Measurements from ENCODE around the gene MPHOSPH8.

Gene MPHOSPH8

DNA sequence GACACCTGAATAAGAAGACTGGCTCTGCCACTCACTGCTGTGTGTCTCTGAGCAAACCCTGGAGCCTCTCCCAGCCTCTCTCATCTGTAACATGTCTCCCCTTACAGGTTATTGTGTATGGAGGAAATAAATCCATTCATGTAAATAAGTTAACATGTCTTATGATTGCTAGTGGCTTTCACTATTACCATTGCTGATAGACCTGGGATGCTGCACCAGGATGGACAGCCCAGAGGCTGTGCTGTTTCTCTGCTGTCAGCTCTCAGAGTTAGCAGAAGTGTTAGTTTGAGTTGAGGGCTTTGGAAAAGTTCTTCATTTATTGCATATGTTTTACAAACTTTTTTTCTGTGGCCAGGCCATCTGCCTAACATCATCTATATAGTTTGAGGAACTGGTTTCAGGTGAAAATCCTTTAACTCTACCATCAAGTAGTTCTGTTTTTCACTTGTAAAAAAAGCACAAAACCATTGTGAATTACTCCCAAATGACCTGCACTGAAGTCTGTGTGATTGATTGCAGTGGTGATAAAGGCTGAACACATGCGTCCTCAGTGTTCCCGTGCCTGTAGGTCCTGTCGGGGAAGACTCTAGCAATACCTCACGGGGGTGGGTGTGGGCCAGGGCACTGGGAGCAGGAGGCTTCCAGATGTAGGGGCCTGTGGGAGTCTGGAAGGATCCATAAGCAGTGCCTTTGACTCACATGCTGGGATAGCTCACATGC lies 24.6 kb downstream of the MPHOSPH8 start:
- H3K27ac ChIP-seq, result no peak overlapping the region
- H3K4me3 ChIP-seq, result no peak overlapping the region
- DNase-seq (ENCODE audit: low spot score), result no peak
- TF ChIP-seq, protein P1, sequence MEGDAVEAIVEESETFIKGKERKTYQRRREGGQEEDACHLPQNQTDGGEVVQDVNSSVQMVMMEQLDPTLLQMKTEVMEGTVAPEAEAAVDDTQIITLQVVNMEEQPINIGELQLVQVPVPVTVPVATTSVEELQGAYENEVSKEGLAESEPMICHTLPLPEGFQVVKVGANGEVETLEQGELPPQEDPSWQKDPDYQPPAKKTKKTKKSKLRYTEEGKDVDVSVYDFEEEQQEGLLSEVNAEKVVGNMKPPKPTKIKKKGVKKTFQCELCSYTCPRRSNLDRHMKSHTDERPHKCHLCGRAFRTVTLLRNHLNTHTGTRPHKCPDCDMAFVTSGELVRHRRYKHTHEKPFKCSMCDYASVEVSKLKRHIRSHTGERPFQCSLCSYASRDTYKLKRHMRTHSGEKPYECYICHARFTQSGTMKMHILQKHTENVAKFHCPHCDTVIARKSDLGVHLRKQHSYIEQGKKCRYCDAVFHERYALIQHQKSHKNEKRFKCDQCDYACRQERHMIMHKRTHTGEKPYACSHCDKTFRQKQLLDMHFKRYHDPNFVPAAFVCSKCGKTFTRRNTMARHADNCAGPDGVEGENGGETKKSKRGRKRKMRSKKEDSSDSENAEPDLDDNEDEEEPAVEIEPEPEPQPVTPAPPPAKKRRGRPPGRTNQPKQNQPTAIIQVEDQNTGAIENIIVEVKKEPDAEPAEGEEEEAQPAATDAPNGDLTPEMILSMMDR (IDR thresholded peaks at IDR 0.05), result no peak

DNA sequence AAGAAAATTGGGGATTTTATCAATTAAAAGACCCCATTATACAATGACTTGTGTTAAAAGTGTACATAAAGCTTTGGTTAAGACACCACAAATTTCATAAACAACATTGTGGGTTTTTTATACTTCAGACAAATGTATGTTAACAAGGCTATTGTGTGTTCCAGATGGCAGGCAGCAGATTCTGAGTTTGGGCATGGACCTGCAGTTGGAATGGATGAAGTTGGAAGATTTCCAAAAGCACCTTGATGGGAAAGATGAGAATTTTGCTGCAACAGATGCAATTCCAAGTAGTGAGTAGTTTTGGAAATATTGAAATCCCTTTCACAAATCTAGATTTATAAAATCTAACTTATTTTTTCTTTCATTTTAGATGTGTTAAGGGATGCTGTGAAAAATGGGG lies 25.4 kb downstream of the MPHOSPH8 start:
- no peak overlapping the region for H3K27ac ChIP-seq
- TF ChIP-seq, protein P1 (IDR thresholded peaks at IDR 0.05), result no peak

DNA sequence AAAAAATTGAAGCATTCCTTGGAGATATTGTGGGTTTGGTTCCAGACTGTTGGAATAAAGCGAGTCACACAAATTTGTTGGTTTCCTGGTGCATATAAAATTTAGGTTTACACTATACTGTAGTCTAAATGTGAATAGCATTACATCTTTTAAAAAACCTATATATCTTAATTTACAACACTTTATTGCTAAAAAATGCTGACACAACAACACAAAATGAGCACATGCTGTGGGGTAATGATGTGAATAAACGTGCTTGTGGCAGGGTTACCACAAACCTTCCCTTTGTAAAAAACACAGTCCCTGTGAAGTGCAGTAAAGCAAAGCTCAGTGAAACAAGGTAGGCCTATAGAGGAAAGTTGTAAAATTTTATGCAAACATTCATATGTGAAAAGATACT lies 27.7 kb downstream of the MPHOSPH8 start:
- Histone ChIP-seq H3K4me3 (no peak overlapping the region), H3K27ac (no peak overlapping the region)
- TF ChIP-seq, protein P1 (IDR thresholded peaks at IDR 0.05), result no peak
- no peak for DNase-seq (ENCODE audit: low spot score)

More for the DNA sequence above, 25.4 kb downstream of the MPHOSPH8 start:
- no peak overlapping the region for H3K4me3 ChIP-seq
- DNase-seq (ENCODE audit: low spot score), result no peak

DNA sequence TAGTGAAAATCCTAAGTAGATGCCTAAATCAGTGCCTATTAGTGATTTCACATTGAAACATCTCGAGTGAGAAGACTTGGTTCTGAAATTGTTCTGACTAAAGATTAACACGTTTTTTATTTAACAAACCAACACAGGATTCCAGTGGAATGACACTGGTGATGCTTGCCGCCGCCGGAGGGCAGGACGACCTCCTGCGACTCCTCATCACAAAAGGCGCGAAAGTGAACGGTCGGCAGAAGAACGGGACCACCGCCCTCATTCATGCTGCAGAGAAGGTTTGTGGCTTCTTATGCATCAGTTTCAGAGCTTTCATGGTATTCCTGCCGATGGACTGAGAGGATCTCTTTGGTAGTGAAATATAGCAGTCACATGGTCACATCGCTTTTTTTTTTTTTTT lies 28.1 kb downstream of the MPHOSPH8 start:
- Histone ChIP-seq H3K27ac (no peak overlapping the region), H3K4me3 (no peak overlapping the region)
- TF ChIP-seq, protein P1 (IDR thresholded peaks at IDR 0.05), result no peak
- DNase-seq (ENCODE audit: low spot score), result no peak

DNA sequence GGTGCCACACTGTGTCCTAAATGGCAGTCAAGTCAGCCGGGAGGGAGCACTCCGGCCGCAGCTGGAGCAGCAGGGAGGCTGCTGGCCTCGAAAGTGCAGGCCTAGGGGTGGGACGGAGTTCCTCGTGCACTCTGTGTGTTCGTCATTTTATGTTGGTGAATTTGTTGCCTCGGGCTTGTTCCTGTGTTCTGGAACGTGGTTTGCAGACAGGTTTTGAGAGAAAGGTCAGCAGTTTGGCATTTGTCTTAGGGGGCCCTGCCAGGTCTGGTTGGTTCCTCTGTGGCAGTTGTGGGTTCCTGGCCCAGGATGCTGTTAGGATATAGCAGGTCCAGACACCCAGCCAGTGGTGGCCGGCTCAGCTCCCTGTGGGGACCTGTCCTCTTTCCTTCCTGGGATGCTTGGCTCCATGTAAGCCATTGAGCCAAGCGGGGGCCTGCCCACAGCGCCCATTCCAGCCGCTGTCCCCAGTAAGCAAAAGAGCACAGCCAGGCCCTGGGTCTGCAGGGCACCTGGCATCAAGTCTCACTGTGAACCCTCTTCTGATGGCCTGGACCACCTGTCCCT lies 30.0 kb downstream of the MPHOSPH8 start:
- no peak overlapping the region for H3K27ac ChIP-seq
- TF ChIP-seq, protein P1 (IDR thresholded peaks at IDR 0.05), result no peak
- H3K4me3 ChIP-seq, result no peak overlapping the region
- no peak for DNase-seq (ENCODE audit: low spot score)

DNA sequence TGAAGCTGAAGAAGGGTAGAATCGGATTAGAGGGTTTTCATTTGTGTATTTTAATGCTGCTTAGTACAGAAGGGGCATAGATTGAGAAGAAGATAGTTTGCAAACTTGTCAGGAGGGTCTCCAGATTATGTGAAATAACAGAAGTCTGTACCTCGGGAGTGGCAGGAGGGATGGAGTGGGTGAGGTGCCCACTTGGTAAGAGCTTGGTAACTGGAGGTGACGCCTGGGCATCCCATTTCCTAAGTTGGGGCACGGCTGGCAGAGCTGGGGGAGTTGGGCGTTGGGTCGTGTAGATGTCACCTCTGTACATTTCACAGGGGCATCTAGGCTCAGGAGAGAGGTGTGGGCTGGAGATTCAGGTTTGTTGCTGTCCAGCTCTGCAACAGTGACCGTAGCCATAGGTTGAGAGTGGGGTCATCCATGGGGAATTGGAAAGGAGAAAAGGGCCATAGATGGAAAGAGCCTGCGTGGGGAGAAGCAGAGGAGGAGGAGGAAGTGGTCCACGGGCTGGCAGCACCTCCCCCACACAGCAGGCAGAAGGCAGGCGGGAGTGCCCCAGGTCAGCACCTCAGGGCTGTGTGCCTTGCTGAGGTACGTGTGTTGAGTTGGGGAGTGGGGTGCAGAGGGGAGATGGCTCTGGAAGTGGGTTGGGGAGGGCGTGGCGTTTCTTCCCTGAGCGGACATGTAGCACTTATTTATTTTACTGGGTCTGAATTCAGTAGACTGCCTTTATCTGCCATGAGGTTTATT lies 31.2 kb downstream of the MPHOSPH8 start:
- TF ChIP-seq, protein P1 (IDR thresholded peaks at IDR 0.05), result no peak
- H3K4me3 ChIP-seq, result no peak overlapping the region
- no peak overlapping the region for H3K27ac ChIP-seq
- no peak for DNase-seq (ENCODE audit: low spot score)

All from coronary artery (tissue), 2 donors.